ENCODE data around the gene RNF213.
"Not testable (repeated sequence)": the region's sequence is repeated elsewhere in the genome, so short reads cannot be mapped to it uniquely, and the experiment has no call there.

RNF213 gene

DNA sequence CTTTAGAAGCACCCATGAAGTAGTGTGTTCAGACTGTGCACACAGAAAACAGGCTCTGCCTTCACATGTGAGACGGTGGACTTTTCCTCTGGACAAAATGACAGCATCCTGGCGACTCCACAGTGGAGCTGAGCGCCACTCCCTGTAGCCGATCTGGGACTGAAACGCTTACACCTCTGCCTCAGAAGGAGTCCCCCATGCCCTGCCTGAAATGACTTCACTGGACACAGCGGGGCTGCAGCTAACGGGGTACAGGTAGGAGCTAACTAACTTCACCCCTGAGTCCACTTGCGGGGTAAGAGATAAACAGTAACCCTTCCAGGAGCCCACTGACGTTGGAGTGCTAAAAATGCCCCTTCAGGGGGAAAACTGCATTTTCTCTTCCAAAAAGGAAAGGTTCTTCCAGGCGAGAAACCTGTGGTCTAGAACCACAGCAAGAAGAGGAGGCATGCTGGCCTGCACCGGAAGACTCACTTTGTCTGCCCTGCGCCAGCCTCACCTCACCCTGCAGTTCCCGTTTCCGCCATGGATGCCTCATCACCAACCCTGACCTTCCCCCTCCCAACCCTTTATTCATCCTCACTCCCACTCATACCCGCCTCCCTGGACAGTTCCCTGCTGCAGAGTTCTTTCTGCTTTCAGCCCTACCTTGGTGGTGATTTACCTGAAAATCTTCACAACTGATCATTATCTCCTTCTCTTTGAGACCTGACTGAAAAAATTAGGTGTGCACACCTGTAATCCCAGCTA is 134.9 kb downstream of the RNF213 start:
- Histone ChIP-seq H3K9me3 (ENCODE audit: low read length) (no peaks in the 10 kb centered on the region), H3K36me3 (ENCODE audit: insufficient read depth, low read length) (peaks cover 28% of the 10 kb centered on the region), H3K27ac (ENCODE audit: low read depth, low read length) (no peak overlapping the region)

DNA sequence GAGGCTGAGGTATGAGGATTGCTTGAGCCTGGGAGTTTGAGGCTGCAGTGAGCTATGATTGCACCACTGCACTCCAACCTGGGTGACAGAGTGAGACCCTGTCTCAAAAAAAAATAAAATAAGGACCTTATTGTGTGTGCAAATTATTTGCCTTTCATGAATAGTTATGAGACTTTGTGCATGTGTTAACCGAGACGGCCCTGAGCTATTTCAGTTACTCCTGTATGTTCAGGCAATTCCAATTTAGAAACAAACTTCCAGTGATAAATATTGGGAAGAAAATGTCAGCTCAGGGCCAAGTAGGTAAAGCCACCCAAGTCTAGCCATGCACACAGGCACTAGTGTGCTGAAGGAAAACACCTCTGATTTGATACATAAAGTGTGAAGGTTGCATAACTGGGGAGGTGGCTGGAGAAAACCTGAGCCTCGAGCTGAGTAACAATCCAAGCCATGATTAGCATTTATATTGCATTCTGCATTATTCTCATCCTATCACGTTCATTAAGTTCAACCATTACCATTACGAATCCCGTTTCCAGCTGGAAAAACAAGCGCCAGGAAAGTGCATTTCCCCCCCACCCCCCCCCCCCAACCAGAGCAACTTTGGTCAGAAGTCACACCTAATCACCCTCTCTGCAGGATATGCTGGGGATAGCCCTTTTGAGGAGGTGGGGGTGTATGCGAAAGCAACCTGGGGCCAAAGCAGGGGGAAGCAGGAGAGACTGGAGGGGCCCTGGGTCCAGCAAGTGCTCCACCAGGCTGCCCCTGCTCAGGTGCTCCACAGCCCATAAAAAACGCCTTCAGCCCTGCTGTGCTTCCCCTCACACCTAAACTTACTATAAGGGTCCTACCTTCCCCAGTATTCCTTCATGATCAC is 135.7 kb downstream of the RNF213 start:
- no peaks in the 10 kb centered on the region for H3K4me1 ChIP-seq (ENCODE audit: insufficient read depth, low read length)
- no peak overlapping the region for H3K4me3 ChIP-seq (ENCODE audit: low read depth in 1 of 2, low read length in 2 of 2)
- H3K27me3 ChIP-seq (ENCODE audit: control insufficient read depth in 1 of 2, insufficient read depth in 2 of 2, low read length in 2 of 2), result no peaks in the 10 kb centered on the region
- H3K9ac ChIP-seq (ENCODE audit: low read length), result no peak overlapping the region
- H3K36me3 ChIP-seq (ENCODE audit: insufficient read depth, low read length), result peaks cover 28% of the 10 kb centered on the region
- H3K27ac ChIP-seq (ENCODE audit: low read depth, low read length), result no peak overlapping the region
- H3K9me3 ChIP-seq (ENCODE audit: low read length), result no peaks in the 10 kb centered on the region

More for the DNA sequence above, 134.9 kb downstream of the RNF213 start:
- Histone ChIP-seq H3K27me3 (ENCODE audit: control insufficient read depth in 1 of 2, insufficient read depth in 2 of 2, low read length in 2 of 2) (no peaks in the 10 kb centered on the region), H3K9ac (ENCODE audit: low read length) (no peak overlapping the region), H3K4me3 (ENCODE audit: low read depth in 1 of 2, low read length in 2 of 2) (no peak overlapping the region), H3K4me1 (ENCODE audit: insufficient read depth, low read length) (no peaks in the 10 kb centered on the region)

DNA sequence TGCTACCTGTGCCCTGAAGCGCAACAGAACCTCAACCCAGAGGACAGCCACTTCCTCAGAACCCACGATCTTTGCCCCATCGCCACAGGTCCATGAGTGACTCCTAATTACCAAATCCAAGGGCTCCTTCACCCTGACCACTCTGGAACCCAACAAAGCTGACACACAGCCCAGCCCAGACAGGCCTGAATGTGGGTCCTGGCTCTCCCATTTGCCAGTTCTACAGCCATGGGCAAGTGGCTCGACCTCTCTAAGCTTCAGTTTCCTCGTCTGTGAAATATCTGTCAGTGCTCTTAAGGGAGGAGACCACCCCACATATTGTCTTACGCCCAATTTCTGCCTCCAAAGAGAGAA is 136.4 kb downstream of the RNF213 start:
- Histone ChIP-seq H3K9me3 (ENCODE audit: low read length) (no peaks in the 10 kb centered on the region), H3K36me3 (ENCODE audit: insufficient read depth, low read length) (peaks cover 24% of the 10 kb centered on the region), H3K9ac (ENCODE audit: low read length) (no peak overlapping the region), H3K27ac (ENCODE audit: low read depth, low read length) (no peak overlapping the region), H3K27me3 (ENCODE audit: control insufficient read depth in 1 of 2, insufficient read depth in 2 of 2, low read length in 2 of 2) (no peaks in the 10 kb centered on the region), H3K4me1 (ENCODE audit: insufficient read depth, low read length) (no peaks in the 10 kb centered on the region), H3K4me3 (ENCODE audit: low read depth in 1 of 2, low read length in 2 of 2) (no peak overlapping the region)

DNA sequence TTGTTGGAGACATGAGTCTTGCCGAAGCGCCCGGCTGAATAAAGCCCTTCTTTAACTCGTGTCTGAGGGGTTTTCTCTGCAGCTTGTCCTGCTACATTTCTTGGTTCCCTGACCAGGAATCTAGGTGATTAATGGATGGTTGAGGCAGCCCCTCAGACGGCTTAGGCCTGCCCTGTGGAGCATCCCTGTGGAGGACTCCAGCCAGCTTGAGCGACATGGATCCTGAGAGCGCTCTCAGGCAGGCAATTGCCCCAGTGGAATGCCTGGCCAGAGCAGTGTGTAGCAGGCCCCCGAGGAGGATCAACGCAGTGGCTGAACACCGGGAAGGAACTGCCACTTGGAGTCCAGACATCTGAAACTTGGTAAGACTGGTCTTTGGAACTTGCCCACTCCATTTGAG is 137.0 kb downstream of the RNF213 start:
- Histone ChIP-seq H3K4me3 (ENCODE audit: low read depth in 1 of 2, low read length in 2 of 2) (no peak overlapping the region), H3K36me3 (ENCODE audit: insufficient read depth, low read length) (peaks cover 20% of the 10 kb centered on the region), H3K27ac (ENCODE audit: low read depth, low read length) (no peak overlapping the region), H3K4me1 (ENCODE audit: insufficient read depth, low read length) (no peaks in the 10 kb centered on the region), H3K9me3 (ENCODE audit: low read length) (no peaks in the 10 kb centered on the region), H3K27me3 (ENCODE audit: control insufficient read depth in 1 of 2, insufficient read depth in 2 of 2, low read length in 2 of 2) (no peaks in the 10 kb centered on the region), H3K9ac (ENCODE audit: low read length) (no peak overlapping the region)

DNA sequence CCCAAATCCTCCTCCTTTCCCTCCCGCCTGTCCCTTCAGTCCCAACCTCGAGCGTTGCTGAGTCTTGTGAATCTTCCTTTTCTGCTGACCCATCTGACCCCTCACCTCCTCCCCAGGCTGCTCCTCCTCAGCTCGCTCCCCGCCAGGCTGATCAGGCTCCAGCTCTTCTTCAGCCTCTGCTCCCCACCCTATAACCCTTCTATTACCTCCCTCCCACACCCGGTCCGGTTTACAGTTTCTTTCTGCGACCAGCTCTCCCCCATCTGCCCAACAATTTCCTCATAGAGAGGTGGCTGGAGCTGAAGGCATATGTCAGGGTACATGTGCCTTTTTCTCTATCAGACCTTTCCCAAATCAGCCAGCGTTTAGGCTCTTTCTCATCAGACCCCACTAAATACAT is 140.4 kb downstream of the RNF213 start:
- not testable (repeated sequence) for H3K27me3 ChIP-seq (ENCODE audit: control insufficient read depth in 1 of 2, insufficient read depth in 2 of 2, low read length in 2 of 2); H3K4me1 ChIP-seq (ENCODE audit: insufficient read depth, low read length)

DNA sequence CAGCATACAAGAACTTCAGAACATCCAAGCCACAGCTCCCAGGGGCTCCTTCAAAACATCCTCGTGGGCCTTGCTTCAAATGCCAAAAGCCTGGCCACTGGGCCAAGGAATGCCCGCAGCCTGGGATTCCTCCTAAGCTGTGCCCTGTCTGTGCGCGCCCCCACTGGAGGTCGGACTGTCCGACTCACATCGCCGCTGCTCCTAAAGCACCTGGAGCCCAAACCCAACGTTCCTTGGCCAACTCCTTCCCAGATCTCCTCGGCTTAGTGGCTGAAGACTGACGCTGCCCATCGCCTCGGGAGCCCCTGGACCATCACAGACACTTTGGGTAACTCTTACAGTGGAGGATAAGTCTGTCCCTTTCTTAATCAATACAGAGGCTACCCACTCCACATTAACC is 141.4 kb downstream of the RNF213 start:
- not testable (repeated sequence) for H3K27me3 ChIP-seq (ENCODE audit: control insufficient read depth in 1 of 2, insufficient read depth in 2 of 2, low read length in 2 of 2); H3K4me1 ChIP-seq (ENCODE audit: insufficient read depth, low read length); H3K4me3 ChIP-seq (ENCODE audit: low read depth in 1 of 2, low read length in 2 of 2); H3K27ac ChIP-seq (ENCODE audit: low read depth, low read length); H3K9me3 ChIP-seq (ENCODE audit: low read length); H3K9ac ChIP-seq (ENCODE audit: low read length); H3K36me3 ChIP-seq (ENCODE audit: insufficient read depth, low read length)

More for the DNA sequence above, 140.4 kb downstream of the RNF213 start:
- not testable (repeated sequence) for H3K9ac ChIP-seq (ENCODE audit: low read length); H3K27ac ChIP-seq (ENCODE audit: low read depth, low read length); H3K36me3 ChIP-seq (ENCODE audit: insufficient read depth, low read length); H3K9me3 ChIP-seq (ENCODE audit: low read length); H3K4me3 ChIP-seq (ENCODE audit: low read depth in 1 of 2, low read length in 2 of 2)

DNA sequence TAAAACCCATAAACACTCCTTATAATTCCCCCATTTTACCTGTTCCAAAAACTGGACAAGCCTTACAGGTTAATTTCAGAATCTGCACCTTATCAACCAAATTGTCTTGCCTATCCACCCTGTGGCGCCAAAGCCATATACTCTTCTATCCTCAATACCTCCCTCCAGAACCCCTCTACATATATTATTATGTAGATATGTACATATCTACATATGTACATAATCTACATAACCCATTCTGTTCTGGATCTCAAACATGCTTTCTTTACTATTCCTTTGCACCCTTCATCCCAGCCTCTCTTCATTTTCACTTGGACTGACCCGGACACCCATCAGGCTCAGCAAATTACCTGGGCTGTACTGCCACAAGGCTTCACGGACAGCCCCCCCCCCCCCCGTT is 142.3 kb downstream of the RNF213 start:
- Histone ChIP-seq H3K4me1 (ENCODE audit: insufficient read depth, low read length) (no peaks in the 10 kb centered on the region), H3K27me3 (ENCODE audit: control insufficient read depth in 1 of 2, insufficient read depth in 2 of 2, low read length in 2 of 2) (no peaks in the 10 kb centered on the region), H3K9ac (ENCODE audit: low read length) (no peak overlapping the region), H3K9me3 (ENCODE audit: low read length) (no peaks in the 10 kb centered on the region), H3K27ac (ENCODE audit: low read depth, low read length) (no peak overlapping the region), H3K4me3 (ENCODE audit: low read depth in 1 of 2, low read length in 2 of 2) (no peak overlapping the region), H3K36me3 (ENCODE audit: insufficient read depth, low read length) (no peaks in the 10 kb centered on the region)

DNA sequence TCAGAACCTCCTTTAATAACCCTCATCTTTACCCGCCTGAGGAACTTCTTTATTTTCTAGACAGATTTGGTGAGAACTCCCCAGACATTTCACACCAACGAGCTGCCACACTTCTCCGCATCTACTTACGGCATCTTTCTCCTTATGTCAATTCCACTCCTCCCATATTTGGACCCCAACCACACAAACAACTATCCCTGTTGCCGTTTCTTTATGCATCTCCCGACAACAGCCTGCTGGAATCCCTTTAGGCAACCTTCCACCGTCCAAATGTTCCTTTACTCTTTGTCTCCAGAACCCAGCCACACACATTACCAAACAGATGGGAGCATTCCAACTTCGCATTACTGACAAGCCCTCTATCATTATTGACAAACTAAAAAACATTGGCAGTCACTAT is 145.5 kb downstream of the RNF213 start:
- Histone ChIP-seq H3K9me3 (ENCODE audit: low read length) (no peaks in the 10 kb centered on the region), H3K4me1 (ENCODE audit: insufficient read depth, low read length) (no peaks in the 10 kb centered on the region), H3K27me3 (ENCODE audit: control insufficient read depth in 1 of 2, insufficient read depth in 2 of 2, low read length in 2 of 2) (no peaks in the 10 kb centered on the region), H3K4me3 (ENCODE audit: low read depth in 1 of 2, low read length in 2 of 2) (no peak overlapping the region), H3K27ac (ENCODE audit: low read depth, low read length) (no peak overlapping the region), H3K36me3 (ENCODE audit: insufficient read depth, low read length) (no peaks in the 10 kb centered on the region), H3K9ac (ENCODE audit: low read length) (no peak overlapping the region)

DNA sequence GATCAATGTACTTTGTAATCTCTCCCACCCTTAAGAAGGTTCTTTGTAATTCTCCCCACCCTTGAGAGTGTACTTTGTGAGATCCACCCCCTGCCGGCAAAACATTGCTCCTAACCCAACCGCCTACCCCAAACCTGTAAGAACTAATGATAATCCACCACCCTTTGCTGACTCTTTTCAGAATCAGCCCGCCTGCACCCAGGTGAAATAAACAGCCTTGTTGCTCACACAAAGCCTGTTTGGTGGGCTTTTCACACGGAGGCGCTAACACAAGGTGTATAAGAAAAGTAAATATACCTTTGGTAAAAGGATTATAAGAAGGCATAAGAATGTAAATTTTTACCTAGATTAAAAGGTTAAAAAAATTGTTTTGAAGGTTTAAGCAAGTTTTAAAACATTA is 147.3 kb downstream of the RNF213 start:
- H3K4me3 ChIP-seq (ENCODE audit: low read depth in 1 of 2, low read length in 2 of 2); H3K9ac ChIP-seq (ENCODE audit: low read length); H3K9me3 ChIP-seq (ENCODE audit: low read length); H3K36me3 ChIP-seq (ENCODE audit: insufficient read depth, low read length); H3K4me1 ChIP-seq (ENCODE audit: insufficient read depth, low read length); H3K27me3 ChIP-seq (ENCODE audit: control insufficient read depth in 1 of 2, insufficient read depth in 2 of 2, low read length in 2 of 2); H3K27ac ChIP-seq (ENCODE audit: low read depth, low read length): not testable (repeated sequence)

DNA sequence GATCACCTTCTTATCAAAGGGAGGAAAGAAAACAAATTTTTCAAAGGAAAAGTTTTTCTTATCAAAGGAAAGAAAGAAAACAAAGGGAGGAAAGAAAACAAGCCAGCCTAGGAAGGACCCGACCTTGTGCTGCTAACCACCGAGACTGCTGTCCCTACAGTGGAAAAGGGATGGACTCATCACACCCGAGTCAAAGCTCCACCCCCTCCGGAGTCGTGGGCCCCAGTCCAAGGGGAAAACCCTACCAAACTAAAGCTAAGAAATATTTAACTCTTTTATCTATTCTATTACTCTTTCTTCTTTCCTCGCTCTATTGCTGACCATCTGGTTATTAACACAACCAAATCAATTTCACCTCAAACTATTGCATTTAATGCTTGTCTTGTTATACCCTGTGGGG is 148.2 kb downstream of the RNF213 start:
- H3K9me3 ChIP-seq (ENCODE audit: low read length), result no peaks in the 10 kb centered on the region
- H3K4me3 ChIP-seq (ENCODE audit: low read depth in 1 of 2, low read length in 2 of 2), result no peak overlapping the region
- peaks cover 3% of the 10 kb centered on the region for H3K4me1 ChIP-seq (ENCODE audit: insufficient read depth, low read length)
- H3K9ac ChIP-seq (ENCODE audit: low read length), result no peak overlapping the region
- H3K27ac ChIP-seq (ENCODE audit: low read depth, low read length), result no peak overlapping the region
- no peaks in the 10 kb centered on the region for H3K36me3 ChIP-seq (ENCODE audit: insufficient read depth, low read length)
- no peaks in the 10 kb centered on the region for H3K27me3 ChIP-seq (ENCODE audit: control insufficient read depth in 1 of 2, insufficient read depth in 2 of 2, low read length in 2 of 2)

DNA sequence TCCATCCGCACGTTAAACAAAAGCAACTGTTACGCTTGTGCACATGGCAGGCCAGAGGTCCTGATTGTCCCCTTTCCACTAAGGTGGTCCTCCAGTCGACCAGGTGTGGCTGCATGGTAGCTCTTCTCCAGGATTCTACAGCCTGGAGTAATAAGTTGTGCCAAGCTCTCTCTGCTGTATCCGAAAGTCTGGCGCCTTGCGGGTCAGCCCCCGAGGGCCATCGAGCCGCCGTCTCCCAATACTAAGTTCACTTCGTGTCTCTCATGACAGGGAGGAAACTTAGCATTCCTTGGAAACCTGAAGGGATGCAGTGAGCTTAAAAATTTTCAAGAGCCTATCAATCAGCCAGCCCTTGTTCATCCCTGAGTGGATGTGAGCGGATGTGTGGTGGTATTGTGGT is 149.0 kb downstream of the RNF213 start:
- Histone ChIP-seq H3K27me3 (ENCODE audit: control insufficient read depth in 1 of 2, insufficient read depth in 2 of 2, low read length in 2 of 2) (no peaks in the 10 kb centered on the region), H3K4me3 (ENCODE audit: low read depth in 1 of 2, low read length in 2 of 2) (no peak overlapping the region), H3K36me3 (ENCODE audit: insufficient read depth, low read length) (no peaks in the 10 kb centered on the region)

More for the DNA sequence above, 149.0 kb downstream of the RNF213 start:
- Histone ChIP-seq H3K4me1 (ENCODE audit: insufficient read depth, low read length) (peaks cover 10% of the 10 kb centered on the region), H3K9ac (ENCODE audit: low read length) (no peak overlapping the region), H3K9me3 (ENCODE audit: low read length) (no peaks in the 10 kb centered on the region), H3K27ac (ENCODE audit: low read depth, low read length) (no peak overlapping the region)
